ENCODE results near the gene GALR1. TPM values are rescaled to one million over a fixed set of nuclear protein-coding genes. Genes with fewer than 3 reads are reported as not detected.
A peak's percentile ranks its signal among the peaks of the same experiment; 100 is the strongest.

GALR1 gene
- total and polyA plus RNA-seq, 2 experiments from 2014 or later, result not detected

GRCh38 chr18:77208964-77209363, 40.7 kb upstream of the GALR1 start:
- Histone ChIP-seq H3K36me3 (ENCODE audit: low read depth) (no peaks in the 10 kb centered on the region), H3K27me3 (replicated peaks; ENCODE audit: insufficient read depth) (no peaks in the 10 kb centered on the region), H2AFZ (peak overlapping the region; percentile 82), H3K9me2 (ENCODE audit: insufficient read depth) (no peaks in the 10 kb centered on the region), H4K20me1 (ENCODE audit: insufficient read depth) (no peaks in the 10 kb centered on the region), H3K4me3 (peak overlapping the region; percentile 61), H3K27ac (peak overlapping the region; percentile 81), H3F3A (ENCODE audit: insufficient read depth) (peaks cover 28% of the 10 kb centered on the region), H3K79me2 (ENCODE audit: insufficient read depth) (no peaks in the 10 kb centered on the region), H3K9ac (peak overlapping the region; percentile 63), H3K9me3 (ENCODE audit: low read depth) (no peaks in the 10 kb centered on the region), H3K4me1 (ENCODE audit: insufficient read depth) (peaks cover 38% of the 10 kb centered on the region), H3K4me2 (ENCODE audit: unreplicated experiment) (peak overlapping the region; percentile 69)
- in situ Hi-C loops (cut with MboI), result loop anchor here (25.0 kb wide), 1 partner anchor 147 kb away; no protein-coding TSS in a partner anchor
- DNase-seq, result peak; percentile 80
- WGBS, 2 experiments (ENCODE audit: low coverage in 1 of 2, low lambda C conversion rate in 2 of 2, missing lambda C conversion rate in 2 of 2), result 46 to 57% methylated on average over 4 of the region's 4 CpGs
- TF ChIP-seq EZH2 (IDR thresholded peaks at IDR 0.05; ENCODE audit: insufficient read depth, poor library complexity, severe bottlenecking) (no peak), EZH2phosphoT487 (IDR thresholded peaks at IDR 0.05; ENCODE audit: insufficient read depth, low read depth) (no peak)

- TF ChIP-seq EZH2 (IDR thresholded peaks at IDR 0.05; ENCODE audit: insufficient read depth, poor library complexity, severe bottlenecking), result no peak
- no peak for TF ChIP-seq EZH2phosphoT487 (IDR thresholded peaks at IDR 0.05; ENCODE audit: insufficient read depth, low read depth)
- H3K9me3 ChIP-seq (ENCODE audit: low read depth), result no peaks in the 10 kb centered on the region
- no peaks in the 10 kb centered on the region for H3K79me2 ChIP-seq (ENCODE audit: insufficient read depth)
- H2AFZ ChIP-seq, result no peak overlapping the region; the same call in 1 of the 2 replicates
- H3K9ac ChIP-seq, result peak overlapping the region; percentile 63
- peak; percentile 69 for DNase-seq
- in situ Hi-C loops (cut with MboI), result loop anchor here (25.0 kb wide), 1 partner anchor 147 kb away; no protein-coding TSS in a partner anchor
- H3K9me2 ChIP-seq (ENCODE audit: insufficient read depth), result no peaks in the 10 kb centered on the region
- H3K36me3 ChIP-seq (ENCODE audit: low read depth), result no peaks in the 10 kb centered on the region
- H3K4me3 ChIP-seq, result peak overlapping the region; percentile 61
- H3K27me3 ChIP-seq (replicated peaks; ENCODE audit: insufficient read depth), result no peaks in the 10 kb centered on the region
- H3K4me2 ChIP-seq (ENCODE audit: unreplicated experiment), result peak overlapping the region; percentile 69
- no peaks in the 10 kb centered on the region for H4K20me1 ChIP-seq (ENCODE audit: insufficient read depth)
- WGBS, 2 experiments (ENCODE audit: low coverage in 1 of 2, low lambda C conversion rate in 2 of 2, missing lambda C conversion rate in 2 of 2), result 78 to 80% methylated on average over 12 of the region's 12 CpGs
- H3F3A ChIP-seq (ENCODE audit: insufficient read depth), result peaks cover 28% of the 10 kb centered on the region
- peak overlapping the region; percentile 81 for H3K27ac ChIP-seq
- peaks cover 38% of the 10 kb centered on the region for H3K4me1 ChIP-seq (ENCODE audit: insufficient read depth)
These were observed 40.1 kb upstream of the GALR1 start for GRCh38 chr18:77209587-77209986.

- in situ Hi-C loops (cut with MboI), result loop anchor here (10.0 to 25.0 kb wide), 2 partner anchors 148 to 215 kb away; no protein-coding TSS in a partner anchor
These were observed 39.4 kb upstream of the GALR1 start for GRCh38 chr18:77210249-77210648.

GRCh38 chr18:77218642-77219041, 31.0 kb upstream of the GALR1 start:
- peaks cover 12% of the 10 kb centered on the region for H3K27me3 ChIP-seq (replicated peaks; ENCODE audit: insufficient read depth)
- no peak overlapping the region for H3K9ac ChIP-seq
- H3K4me3 ChIP-seq, result no peak overlapping the region
- WGBS, 2 experiments (ENCODE audit: low coverage in 1 of 2, low lambda C conversion rate in 2 of 2, missing lambda C conversion rate in 2 of 2), result 52 to 58% methylated on average over 4 of the region's 4 CpGs
- no peaks in the 10 kb centered on the region for H3K79me2 ChIP-seq (ENCODE audit: insufficient read depth)
- H3K27ac ChIP-seq, result no peak overlapping the region
- H2AFZ ChIP-seq, result no peak overlapping the region
- no peaks in the 10 kb centered on the region for H3K9me2 ChIP-seq (ENCODE audit: insufficient read depth)
- TF ChIP-seq EZH2 (IDR thresholded peaks at IDR 0.05; ENCODE audit: insufficient read depth, poor library complexity, severe bottlenecking), result no peak
- in situ Hi-C loops (cut with MboI), result loop anchor here (10.0 to 25.0 kb wide), 2 partner anchors 156 to 224 kb away; no protein-coding TSS in a partner anchor
- DNase-seq, result no peak
- no peaks in the 10 kb centered on the region for H3K9me3 ChIP-seq (ENCODE audit: low read depth)
- 0 out of 2 replicates have a peak, but pooled peaks cover 6% of the 10 kb centered on the region for H3K4me1 ChIP-seq (ENCODE audit: insufficient read depth)
- H4K20me1 ChIP-seq (ENCODE audit: insufficient read depth), result no peaks in the 10 kb centered on the region
- H3K36me3 ChIP-seq (ENCODE audit: low read depth), result no peaks in the 10 kb centered on the region
- H3K4me2 ChIP-seq (ENCODE audit: unreplicated experiment), result no peak overlapping the region
- H3F3A ChIP-seq (ENCODE audit: insufficient read depth), result no peaks in the 10 kb centered on the region

More at GRCh38 chr18:77210249-77210648, 39.4 kb upstream of the GALR1 start:
- no peak for TF ChIP-seq EZH2 (IDR thresholded peaks at IDR 0.05; ENCODE audit: insufficient read depth, poor library complexity, severe bottlenecking)
- TF ChIP-seq EZH2phosphoT487 (IDR thresholded peaks at IDR 0.05; ENCODE audit: insufficient read depth, low read depth), result no peak
- Histone ChIP-seq H3K27me3 (replicated peaks; ENCODE audit: insufficient read depth) (no peaks in the 10 kb centered on the region), H3F3A (ENCODE audit: insufficient read depth) (peaks cover 28% of the 10 kb centered on the region), H3K4me3 (no peak overlapping the region), H2AFZ (no peak overlapping the region), H3K9me3 (ENCODE audit: low read depth) (no peaks in the 10 kb centered on the region), H3K9ac (no peak overlapping the region), H3K36me3 (ENCODE audit: low read depth) (no peaks in the 10 kb centered on the region), H3K4me2 (ENCODE audit: unreplicated experiment) (no peak overlapping the region), H3K79me2 (ENCODE audit: insufficient read depth) (no peaks in the 10 kb centered on the region), H3K4me1 (ENCODE audit: insufficient read depth) (peaks cover 38% of the 10 kb centered on the region), H3K9me2 (ENCODE audit: insufficient read depth) (no peaks in the 10 kb centered on the region), H3K27ac (no peak overlapping the region), H4K20me1 (ENCODE audit: insufficient read depth) (no peaks in the 10 kb centered on the region)
- DNase-seq, result no peak
- WGBS, 2 experiments (ENCODE audit: low coverage in 1 of 2, low lambda C conversion rate in 2 of 2, missing lambda C conversion rate in 2 of 2), result 73 to 88% methylated on average over 7 of the region's 7 CpGs

Measured in GM23248 (cell line).